Effector memory CD4-positive, alpha-beta T cell (primary cell): ENCODE results near the gene INO80B.
A peak's percentile ranks its signal among the peaks of the same experiment; 100 is the strongest.

Source experiments
- DNase-seq, 3 donors: peaks; one replicate each; pipeline ENCODE4 v3.0.0-alpha.2; 2020
- H3K27ac ChIP-seq: 2 replicates; pipeline ENCODE4 v1.7.0; 2013; ENCODE audit warnings: mild to moderate bottlenecking, low read length, moderate library complexity; ENCODE audit not compliant: insufficient read depth, poor library complexity, severe bottlenecking
- H3K27me3 ChIP-seq: replicated peaks from 2 replicates; pipeline ENCODE4 v1.7.0; 2013; ENCODE audit warnings: mild to moderate bottlenecking, low read length; ENCODE audit not compliant: insufficient read depth, control insufficient read depth, poor library complexity, severe bottlenecking
- H3K36me3 ChIP-seq: 2 replicates; pipeline ENCODE4 v1.7.0; 2013; ENCODE audit warnings: mild to moderate bottlenecking, low read length, moderate library complexity; ENCODE audit not compliant: control insufficient read depth, insufficient read depth
- H3K4me1 ChIP-seq: 2 replicates; pipeline ENCODE4 v1.7.0; 2013; ENCODE audit warnings: low read length, mild to moderate bottlenecking; ENCODE audit not compliant: control insufficient read depth, insufficient read depth, poor library complexity, severe bottlenecking
- H3K4me3 ChIP-seq: 2 replicates; pipeline ENCODE4 v1.7.0; 2013; ENCODE audit warnings: low read length, low read depth, mild to moderate bottlenecking; ENCODE audit not compliant: insufficient read depth, poor library complexity, severe bottlenecking
- H3K9me3 ChIP-seq: 2 replicates; pipeline ENCODE4 v1.7.0; 2013; ENCODE audit warnings: mild to moderate bottlenecking, low read length, moderate library complexity; ENCODE audit not compliant: control insufficient read depth

The INO80B gene

GRCh38 chr2:74502147-74502719 is 47.3 kb downstream of the INO80B start:
- H3K9me3 ChIP-seq, result no peaks in the 10 kb centered on the region
- peak overlapping the region; percentile 49 for H3K4me3 ChIP-seq
- DNase-seq, result no peak
- peaks cover 54% of the 10 kb centered on the region for H3K27me3 ChIP-seq
- H3K4me1 ChIP-seq, result peaks cover 47% of the 10 kb centered on the region
- peaks cover 15% of the 10 kb centered on the region for H3K36me3 ChIP-seq
- no peak overlapping the region for H3K27ac ChIP-seq

GRCh38 chr2:74502720-74503505 is 48.0 kb downstream of the INO80B start:
- Histone ChIP-seq H3K4me3 (peak overlapping the region; percentile 49), H3K9me3 (no peaks in the 10 kb centered on the region), H3K36me3 (peaks cover 15% of the 10 kb centered on the region), H3K27me3 (peaks cover 54% of the 10 kb centered on the region), H3K4me1 (peaks cover 44% of the 10 kb centered on the region), H3K27ac (no peak overlapping the region)
- no peak for DNase-seq

- DNase-seq, result no peak
- Histone ChIP-seq H3K27me3 (peaks cover 46% of the 10 kb centered on the region), H3K4me3 (peak overlapping the region; percentile 49), H3K4me1 (peaks cover 40% of the 10 kb centered on the region), H3K36me3 (peaks cover 15% of the 10 kb centered on the region), H3K9me3 (no peaks in the 10 kb centered on the region), H3K27ac (no peak overlapping the region)
These were observed 48.9 kb downstream of the INO80B start for GRCh38 chr2:74503506-74504475.

- Histone ChIP-seq H3K4me1 (peaks cover 32% of the 10 kb centered on the region), H3K4me3 (no peak overlapping the region), H3K27me3 (peaks cover 39% of the 10 kb centered on the region), H3K27ac (no peak overlapping the region), H3K9me3 (no peaks in the 10 kb centered on the region), H3K36me3 (peaks cover 15% of the 10 kb centered on the region)
- DNase-seq, result no peak
These were observed 49.7 kb downstream of the INO80B start for GRCh38 chr2:74504591-74504990.

- H3K27me3 ChIP-seq, result peaks cover 32% of the 10 kb centered on the region
- peaks cover 31% of the 10 kb centered on the region for H3K4me1 ChIP-seq
- H3K9me3 ChIP-seq, result no peaks in the 10 kb centered on the region
- H3K27ac ChIP-seq, result no peak overlapping the region
- H3K4me3 ChIP-seq, result no peak overlapping the region
- H3K36me3 ChIP-seq, result peaks cover 15% of the 10 kb centered on the region
- DNase-seq, result no peak
These were observed 50.8 kb downstream of the INO80B start for GRCh38 chr2:74505448-74506246.

GRCh38 chr2:74507145-74507925 is 52.4 kb downstream of the INO80B start, which contains the start of gene PCGF1:
Gene PCGF1, minus strand, starts transcription at chr2:74507695. Its CDS starts 27 bp downstream, at chr2:74507668.
- H3K27me3 ChIP-seq, result peaks cover 18% of the 10 kb centered on the region
- peak; percentile 94 to 97 (median 96) for DNase-seq
- H3K9me3 ChIP-seq, result no peaks in the 10 kb centered on the region
- peak within 1 kb of the TSS; percentile 99 for H3K4me3 ChIP-seq
- peaks cover 31% of the 10 kb centered on the region for H3K4me1 ChIP-seq
- H3K36me3 ChIP-seq, result peaks cover 15% of the 10 kb centered on the region
- H3K27ac ChIP-seq, result peak within 1 kb of the TSS; percentile 97
